Esophagus squamous epithelium (tissue), 4 donors: ENCODE measurements around the gene MAP3K20.

Source experiments
- CTCF ChIP-seq, 6 experiments: fragments of 450-650 bp in 4 of 6; fragments of 200-600 bp in 2 of 6; sonication (generic) in 2 of 6; IDR thresholded peaks; one replicate each; pipeline ENCODE4 v1.5.1; 2016 to 2019; ENCODE audit warnings: antibody characterized with exemption in 6 of 6, mild to moderate bottlenecking in 4 of 6, moderate library complexity in 4 of 6
- POLR2A ChIP-seq, 4 donors: fragments of 450-650 bp; IDR thresholded peaks; one replicate each; pipeline ENCODE4 v1.6.1; 2017; ENCODE audit warnings: antibody characterized with exemption in 4 of 4, mild to moderate bottlenecking in 4 of 4, moderate library complexity in 3 of 4

GRCh38 chr2:173119944-173120343 lies 44.3 kb downstream of the MAP3K20 start:
- no peak for TF ChIP-seq CTCF (IDR thresholded peaks at IDR 0.05)
- TF ChIP-seq POLR2A (IDR thresholded peaks at IDR 0.05): no peak
